ENCODE measurements around the gene METTL25B. TPM values are rescaled to one million over a fixed set of nuclear protein-coding genes. Genes with fewer than 3 reads are reported as not detected.

The METTL25B gene
- total and polyA plus RNA-seq, 2 experiments from 2014 or later: 18.3 to 21.1 TPM

GRCh38 chr1:156711011-156711817 lies 17.1 kb upstream of the METTL25B start (continued):
- TF ChIP-seq ZNF462 (CRISPR knock-in tag; IDR thresholded peaks at IDR 0.05) (no peak), ZNF114 (CRISPR knock-in tag; IDR thresholded peaks at IDR 0.05) (no peak), POLR2AphosphoS5 (IDR thresholded peaks at IDR 0.05; ENCODE audit: low read depth) (no peak), STAT1 (IDR thresholded peaks at IDR 0.05; ENCODE audit: unreplicated experiment) (no peak), CTCF (conservative IDR thresholded peaks at IDR 0.05; ENCODE audit: low read depth in 2 of 2) (no peak), JUNB (IDR thresholded peaks at IDR 0.05; ENCODE audit: unreplicated experiment) (no peak), ETS1 (IDR thresholded peaks at IDR 0.05) (no peak)

Measured in GM23338 (cell line).